ENCODE data around the gene SRF. TPM values are rescaled to one million over a fixed set of nuclear protein-coding genes. Genes with fewer than 3 reads are reported as not detected.
A peak's percentile ranks its signal among the peaks of the same experiment; 100 is the strongest.

Gene SRF
- total RNA-seq, 1 experiment from 2014 or later: 31.3 TPM

DNA sequence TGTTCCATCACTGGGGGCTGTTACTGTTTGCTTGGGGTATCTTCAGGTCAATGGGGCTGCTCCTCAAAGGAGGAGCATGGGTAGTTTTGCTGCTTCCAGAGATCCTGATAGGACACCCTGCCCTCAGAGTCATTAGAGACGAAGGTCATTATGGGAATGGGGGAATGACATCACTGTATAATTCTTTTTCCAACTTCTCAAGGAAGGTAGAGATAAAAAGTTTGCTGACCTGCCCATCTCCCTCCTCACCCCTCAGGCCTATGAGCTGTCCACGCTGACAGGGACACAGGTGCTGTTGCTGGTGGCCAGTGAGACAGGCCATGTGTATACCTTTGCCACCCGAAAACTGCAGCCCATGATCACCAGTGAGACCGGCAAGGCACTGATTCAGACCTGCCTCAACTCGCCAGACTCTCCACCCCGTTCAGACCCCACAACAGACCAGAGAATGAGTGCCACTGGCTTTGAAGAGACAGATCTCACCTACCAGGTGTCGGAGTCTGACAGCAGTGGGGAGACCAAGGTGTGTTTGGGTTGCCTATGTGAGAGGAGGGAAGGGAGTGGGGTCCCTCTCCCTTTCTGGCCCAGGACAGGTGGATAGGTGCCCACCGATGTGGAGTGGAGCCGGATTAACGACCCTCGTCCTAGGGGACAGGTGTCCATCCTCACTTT, 2.7 kb downstream of the SRF start:
- CTCF ChIA-PET: no interaction called here
- BruUV-seq (replicated peaks): no TSS peak

DNA sequence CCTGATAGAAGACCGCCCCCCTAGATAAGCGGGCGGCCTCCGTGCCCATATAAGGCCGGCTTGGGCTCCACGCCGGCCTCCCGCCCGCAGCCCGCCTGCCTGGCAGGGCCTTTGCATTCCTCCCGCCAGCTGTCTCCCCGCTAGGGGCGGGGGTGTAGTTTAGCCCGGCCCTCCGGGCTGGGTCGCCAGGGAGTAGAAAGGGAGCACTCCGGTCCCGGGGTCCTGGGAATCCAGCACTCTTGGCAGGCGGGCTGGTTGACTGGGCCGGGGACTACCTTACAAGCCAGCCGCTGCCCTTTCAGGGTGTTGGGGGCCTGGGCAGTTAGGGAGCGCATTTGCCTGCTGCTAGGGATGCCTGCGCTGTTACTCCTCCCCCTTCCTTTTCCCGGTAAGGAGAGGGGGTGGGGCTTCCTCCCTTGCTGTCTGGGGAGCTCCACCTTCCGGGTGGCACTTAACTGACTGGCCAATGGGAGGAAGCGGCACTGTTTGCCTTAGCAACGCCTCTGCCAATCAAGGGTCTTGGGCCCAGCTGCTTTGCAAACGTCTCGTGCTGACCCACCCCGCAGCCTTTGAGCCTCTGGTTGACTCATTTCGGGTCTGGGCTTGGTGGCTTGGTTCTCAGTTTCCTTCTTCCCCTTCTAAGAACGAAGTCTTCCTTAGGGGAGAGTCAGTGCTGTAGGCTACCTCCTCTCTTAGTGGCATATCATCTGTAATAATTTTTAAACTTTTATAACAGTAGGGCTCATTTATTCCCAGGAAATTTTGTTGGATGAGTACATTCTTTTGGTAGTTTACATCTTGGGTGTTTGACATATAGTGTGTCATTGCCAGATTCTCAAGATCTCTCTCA, 3.4 kb downstream of the SRF start:
- no peaks in the 10 kb centered on the region for H3K27me3 ChIP-seq (replicated peaks; ENCODE audit: control insufficient read depth, insufficient read depth, low read length)
- ChIA-PET CTCF (no interaction called here), POLR2A (interaction anchor here (0.5 to 0.9 kb wide), 2 partner anchors 8 to 115 kb away, joined by 3 read pairs; partner anchors contain the start of genes CUL9, KLC4 and MRPL2)
- TF ChIP-seq, protein P1, sequence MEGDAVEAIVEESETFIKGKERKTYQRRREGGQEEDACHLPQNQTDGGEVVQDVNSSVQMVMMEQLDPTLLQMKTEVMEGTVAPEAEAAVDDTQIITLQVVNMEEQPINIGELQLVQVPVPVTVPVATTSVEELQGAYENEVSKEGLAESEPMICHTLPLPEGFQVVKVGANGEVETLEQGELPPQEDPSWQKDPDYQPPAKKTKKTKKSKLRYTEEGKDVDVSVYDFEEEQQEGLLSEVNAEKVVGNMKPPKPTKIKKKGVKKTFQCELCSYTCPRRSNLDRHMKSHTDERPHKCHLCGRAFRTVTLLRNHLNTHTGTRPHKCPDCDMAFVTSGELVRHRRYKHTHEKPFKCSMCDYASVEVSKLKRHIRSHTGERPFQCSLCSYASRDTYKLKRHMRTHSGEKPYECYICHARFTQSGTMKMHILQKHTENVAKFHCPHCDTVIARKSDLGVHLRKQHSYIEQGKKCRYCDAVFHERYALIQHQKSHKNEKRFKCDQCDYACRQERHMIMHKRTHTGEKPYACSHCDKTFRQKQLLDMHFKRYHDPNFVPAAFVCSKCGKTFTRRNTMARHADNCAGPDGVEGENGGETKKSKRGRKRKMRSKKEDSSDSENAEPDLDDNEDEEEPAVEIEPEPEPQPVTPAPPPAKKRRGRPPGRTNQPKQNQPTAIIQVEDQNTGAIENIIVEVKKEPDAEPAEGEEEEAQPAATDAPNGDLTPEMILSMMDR (IDR thresholded peaks at IDR 0.05; ENCODE audit: insufficient read depth in 1 of 2, low read depth in 1 of 2, low read length in 1 of 2, severe bottlenecking in 1 of 2, unreplicated experiment in 1 of 2): no peak
- H3K4me1 ChIP-seq: peaks cover 25% of the 10 kb centered on the region; the same call in 1 of the 2 replicates
- Mint-ChIP-seq H3K36me3 (ENCODE audit: insufficient read depth, unreplicated experiment) (peaks cover 62% of the 10 kb centered on the region), H3K4me3 (ENCODE audit: unreplicated experiment) (no peak overlapping the region), H3K27ac (ENCODE audit: unreplicated experiment) (no peak overlapping the region), H3K27me3 (ENCODE audit: insufficient read depth, unreplicated experiment) (no peaks in the 10 kb centered on the region), H3K9me3 (ENCODE audit: unreplicated experiment) (no peaks in the 10 kb centered on the region), H3K4me1 (ENCODE audit: low read depth, unreplicated experiment) (peaks cover 12% of the 10 kb centered on the region)
- intact Hi-C loops (cut with micrococcal nuclease; ENCODE audit: unreplicated experiment): loop anchor here (5.0 kb wide), 2 partner anchors 53 to 193 kb away; partner anchors contain the start of genes DNPH1 and ZNF318
- H3K9me3 ChIP-seq: no peaks in the 10 kb centered on the region
- peak; percentile 86 to 93 for DNase-seq
- H3K4me3 ChIP-seq (ENCODE audit: low read depth, low read length): no peak overlapping the region
- peaks cover 6% of the 10 kb centered on the region for H3K36me3 ChIP-seq (ENCODE audit: control insufficient read depth, insufficient read depth, low read length)
- BruUV-seq (replicated peaks): no TSS peak

More for the DNA sequence above, 2.7 kb downstream of the SRF start:
- peaks cover 25% of the 10 kb centered on the region; the same call in 1 of the 2 replicates for H3K4me1 ChIP-seq
- H3K4me3 ChIP-seq (ENCODE audit: low read depth, low read length): no peak overlapping the region
- DNase-seq: no peak
- POLR2A ChIA-PET: interaction anchor here (0.5 kb wide), 2 partner anchors 8 to 160 kb away, joined by 3 read pairs; partner anchors contain the start of genes CUL9, KLHDC3 and MEA1
- H3K27me3 ChIP-seq (replicated peaks; ENCODE audit: control insufficient read depth, insufficient read depth, low read length): no peaks in the 10 kb centered on the region
- peaks cover 3% of the 10 kb centered on the region for H3K36me3 ChIP-seq (ENCODE audit: control insufficient read depth, insufficient read depth, low read length)
- Mint-ChIP-seq H3K36me3 (ENCODE audit: insufficient read depth, unreplicated experiment) (peaks cover 62% of the 10 kb centered on the region), H3K4me3 (ENCODE audit: unreplicated experiment) (no peak overlapping the region), H3K9me3 (ENCODE audit: unreplicated experiment) (no peaks in the 10 kb centered on the region), H3K4me1 (ENCODE audit: low read depth, unreplicated experiment) (peaks cover 12% of the 10 kb centered on the region), H3K27ac (ENCODE audit: unreplicated experiment) (no peak overlapping the region), H3K27me3 (ENCODE audit: insufficient read depth, unreplicated experiment) (no peaks in the 10 kb centered on the region)
- TF ChIP-seq, protein P1 (IDR thresholded peaks at IDR 0.05; ENCODE audit: insufficient read depth in 1 of 2, low read depth in 1 of 2, low read length in 1 of 2, severe bottlenecking in 1 of 2, unreplicated experiment in 1 of 2): no peak
- no peaks in the 10 kb centered on the region for H3K9me3 ChIP-seq
- intact Hi-C loops (cut with micrococcal nuclease; ENCODE audit: unreplicated experiment): loop anchor here (5.0 kb wide), 2 partner anchors 54 to 194 kb away; partner anchors contain the start of genes DNPH1 and ZNF318

DNA sequence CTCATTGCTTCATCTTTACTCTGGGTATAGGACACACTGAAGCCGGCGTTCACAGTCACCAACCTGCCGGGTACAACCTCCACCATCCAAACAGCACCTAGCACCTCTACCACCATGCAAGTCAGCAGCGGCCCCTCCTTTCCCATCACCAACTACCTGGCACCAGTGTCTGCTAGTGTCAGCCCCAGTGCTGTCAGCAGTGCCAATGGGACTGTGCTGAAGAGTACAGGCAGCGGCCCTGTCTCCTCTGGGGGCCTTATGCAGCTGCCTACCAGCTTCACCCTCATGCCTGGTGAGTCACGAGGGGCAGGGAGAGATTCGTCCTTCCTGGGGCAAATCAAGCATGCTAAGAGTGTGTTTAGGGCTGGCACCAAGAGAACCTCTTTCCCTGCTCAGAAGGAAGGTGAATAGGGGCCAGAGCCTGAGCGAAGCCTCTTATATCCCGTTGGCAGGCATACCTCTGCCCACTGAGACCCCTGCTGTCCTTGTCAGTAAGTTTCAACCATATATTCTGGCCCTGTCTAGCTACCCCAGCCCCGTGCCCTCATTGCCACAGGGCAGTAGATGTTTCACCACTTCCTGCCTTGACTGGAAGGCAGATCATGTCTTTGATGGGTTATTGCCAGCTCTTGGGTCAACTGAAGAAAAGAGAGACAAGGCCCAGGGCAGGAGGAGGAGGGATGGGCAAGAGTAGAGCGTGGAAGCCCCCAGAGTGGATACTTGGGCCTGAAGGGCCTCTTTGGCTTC, 4.8 kb downstream of the SRF start:
- TF ChIP-seq, protein P1 (IDR thresholded peaks at IDR 0.05; ENCODE audit: insufficient read depth in 1 of 2, low read depth in 1 of 2, low read length in 1 of 2, severe bottlenecking in 1 of 2, unreplicated experiment in 1 of 2): no peak
- Mint-ChIP-seq H3K36me3 (ENCODE audit: insufficient read depth, unreplicated experiment) (peaks cover 50% of the 10 kb centered on the region), H3K4me1 (ENCODE audit: low read depth, unreplicated experiment) (peaks cover 12% of the 10 kb centered on the region)

More for the DNA sequence above, 4.8 kb downstream of the SRF start:
- no peak overlapping the region for H3K4me3 Mint-ChIP-seq (ENCODE audit: unreplicated experiment)
- ChIA-PET POLR2A (interaction anchor here (0.6 kb wide), 1 partner anchor 1212 kb away, joined by 4 read pairs; the partner anchor contains the start of gene CDC5L), CTCF (no interaction called here)
- no peaks in the 10 kb centered on the region for H3K27me3 Mint-ChIP-seq (ENCODE audit: insufficient read depth, unreplicated experiment)
- no peak overlapping the region for H3K27ac Mint-ChIP-seq (ENCODE audit: unreplicated experiment)
- H3K27me3 ChIP-seq (replicated peaks; ENCODE audit: control insufficient read depth, insufficient read depth, low read length): no peaks in the 10 kb centered on the region
- H3K9me3 Mint-ChIP-seq (ENCODE audit: unreplicated experiment): no peaks in the 10 kb centered on the region
- no peak overlapping the region for H3K4me3 ChIP-seq (ENCODE audit: low read depth, low read length)
- intact Hi-C loops (cut with micrococcal nuclease; ENCODE audit: unreplicated experiment): no loop called here
- DNase-seq: no peak
- H3K9me3 ChIP-seq: no peaks in the 10 kb centered on the region
- peaks cover 25% of the 10 kb centered on the region; the same call in 1 of the 2 replicates for H3K4me1 ChIP-seq
- H3K36me3 ChIP-seq (ENCODE audit: control insufficient read depth, insufficient read depth, low read length): peaks cover 6% of the 10 kb centered on the region
- no TSS peak for BruUV-seq (replicated peaks)

Data from Caco-2 (cell line).